OCI-LY1 (cell line): ENCODE data around the gene BRSK1.

Experiments used
- CTCF ChIP-seq: fragments of 200-600 bp; sonication (generic), shearing (Covaris generic); IDR thresholded peaks from 2 replicates; pipeline ENCODE4 v1.5.1; 2017; ENCODE audit warnings: mild to moderate bottlenecking, antibody characterized with exemption, low read length, moderate library complexity, mixed read lengths
- EZH2 ChIP-seq: fragments of 200-600 bp; sonication (generic), shearing (Covaris generic); IDR thresholded peaks from 2 replicates; pipeline ENCODE4 v1.8.0; 2017; ENCODE audit warnings: borderline replicate concordance, mixed run types, mild to moderate bottlenecking, antibody characterized with exemption, low read length, moderate library complexity, mixed read lengths

GRCh38 chr19:55246462-55247451 is 37.0 kb upstream of the BRSK1 start:
- TF ChIP-seq CTCF, result no peak
- TF ChIP-seq EZH2, result no peak
